GM12873 (cell line): Measurements from ENCODE around the gene DNAJC30.

Source experiments
- CTCF ChIP-seq: IDR thresholded peaks from 2 replicates; pipeline ENCODE4 v1.5.1; 2012; ENCODE audit warnings: low read depth, mild to moderate bottlenecking, moderate library complexity, low read length, control low read depth; ENCODE audit not compliant: insufficient read depth; ENCODE audit errors: missing control alignments

Gene DNAJC30

GRCh38 chr7:73701357-73701995, 18.2 kb upstream of the DNAJC30 start:
- peak; percentile 67 for TF ChIP-seq CTCF

- TF ChIP-seq CTCF, result no peak
Observed at GRCh38 chr7:73700581-73701134, 17.4 kb upstream of the DNAJC30 start.

- no peak for TF ChIP-seq CTCF
Observed at GRCh38 chr7:73700069-73700423, 16.8 kb upstream of the DNAJC30 start.

- TF ChIP-seq CTCF, result no peak
Observed at GRCh38 chr7:73699370-73700068, 16.3 kb upstream of the DNAJC30 start.

GRCh38 chr7:73698410-73698809, 15.2 kb upstream of the DNAJC30 start:
- TF ChIP-seq CTCF, result no peak

- no peak for TF ChIP-seq CTCF
Observed at GRCh38 chr7:73696372-73696771, 13.1 kb upstream of the DNAJC30 start.

GRCh38 chr7:73690646-73691045, 7.4 kb upstream of the DNAJC30 start:
- no peak for TF ChIP-seq CTCF
